HepG2 (cell line): Measurements from ENCODE around the gene PRKG1. TPM values are rescaled to one million over a fixed set of nuclear protein-coding genes. Genes with fewer than 3 reads are reported as not detected.

Source experiments
- ATAC-seq: fragments of 200-7000 bp; cut with Tn5 transposase; 3 replicates; pipeline ENCODE4 v1.9.1; 2020; ENCODE audit warnings: mild to moderate bottlenecking, moderate library complexity
- BruUV-seq: library from RNA; stranded (reverse); fragments of 400-500 nt; replicated peaks from 2 replicates; lab custom pipeline; 2021; lab: Mats Ljungman, UMichigan
- CTCF ChIA-PET: fragments of 300-600 bp; formaldehyde crosslinking; extraction: SDS; loops from one replicate; lab custom pipeline; 2021; ENCODE audit warnings: low total read pairs, inconsistent platforms, low intra/inter-chr PET ratio; lab: Yijun Ruan, JAX
- POLR2A ChIA-PET: fragments of 350-600 bp; sonication (Branson Sonifier 250); formaldehyde crosslinking; loops from one replicate; lab custom pipeline; 2020; ENCODE audit warnings: antibody characterized with exemption, inconsistent platforms; lab: Yijun Ruan, JAX
- DNase-seq: peaks from one replicate; pipeline ENCODE4 v3.0.0-alpha.2; 2015; ENCODE audit warnings: low spot score
- FAIRE-seq: peaks from 3 replicates; lab custom pipeline; 2011; peaks lifted over from hg19 to GRCh38; lab: Jason Lieb, UNC
- H2AFZ ChIP-seq: one replicate; pipeline ENCODE4 v1.6.1; 2011; ENCODE audit warnings: low read length, inconsistent platforms
- H3K27ac ChIP-seq: fragments of 300-600 bp; 3 replicates; pipeline ENCODE4 v1.8.0; 2011; ENCODE audit warnings: mixed run types, mild to moderate bottlenecking, mixed read lengths, low read length, inconsistent platforms; ENCODE audit not compliant: insufficient read depth; ENCODE audit errors: extremely low read length
- H3K27me3 ChIP-seq, 2 experiments: fragments of 200-600 bp in 1 of 2; 2 replicates in 1 of 2; 3 replicates in 1 of 2; pipeline versions ENCODE4 v1.6.0 to v1.8.0; 2011; ENCODE audit warnings: low read length in 2 of 2, mild to moderate bottlenecking in 2 of 2, moderate library complexity in 2 of 2, inconsistent platforms in 1 of 2; ENCODE audit not compliant: insufficient read depth in 2 of 2, control insufficient read depth in 1 of 2
- H3K36me3 ChIP-seq, 2 experiments: fragments of 200-600 bp in 1 of 2; replicated peaks in 1 of 2; 2 replicates in 1 of 2; 3 replicates in 1 of 2; pipeline versions ENCODE4 v1.5.1 to v1.8.0; 2011; ENCODE audit warnings: low read length in 2 of 2, inconsistent platforms in 1 of 2; ENCODE audit not compliant: insufficient read depth in 2 of 2, control insufficient read depth in 1 of 2
- H3K4me1 ChIP-seq: 2 replicates; pipeline ENCODE4 v1.5.1; 2012; ENCODE audit warnings: low read length, inconsistent platforms; ENCODE audit not compliant: insufficient read depth
- H3K4me2 ChIP-seq: 2 replicates; pipeline ENCODE4 v1.6.0; 2011; ENCODE audit warnings: low read depth, low read length, inconsistent platforms
- H3K4me3 ChIP-seq, 3 experiments: fragments of 200-600 bp in 1 of 3; sonication (generic), shearing (Covaris generic) in 1 of 3; replicated peaks in 1 of 3; 2 replicates each; pipeline ENCODE4 v1.5.1; 2011 to 2016; ENCODE audit warnings: low read length in 3 of 3, inconsistent platforms in 2 of 3, low read depth in 2 of 3, mild to moderate bottlenecking in 2 of 3, control low read depth in 1 of 3, mixed read lengths in 1 of 3; ENCODE audit not compliant: insufficient read depth in 1 of 3
- H3K79me2 ChIP-seq: one replicate; pipeline ENCODE4 v1.6.1; 2011; ENCODE audit warnings: low read length, inconsistent platforms; ENCODE audit not compliant: insufficient read depth
- H3K9ac ChIP-seq: 2 replicates; pipeline ENCODE4 v1.6.0; 2011; ENCODE audit warnings: mild to moderate bottlenecking, low read depth, low read length, inconsistent platforms; ENCODE audit not compliant: insufficient read depth
- H3K9me3 ChIP-seq: 2 replicates; pipeline ENCODE4 v1.5.1; 2012; ENCODE audit warnings: mild to moderate bottlenecking, low read length
- H4K20me1 ChIP-seq: 2 replicates; pipeline ENCODE4 v1.6.0; 2011; ENCODE audit warnings: inconsistent platforms, mild to moderate bottlenecking, low read length, moderate library complexity; ENCODE audit not compliant: insufficient read depth
- AKAP8 ChIP-seq: sonication (generic); formaldehyde crosslinking; IDR thresholded peaks from 2 replicates; pipeline ENCODE4 v1.5.1; 2020; ENCODE audit warnings: mild to moderate bottlenecking, missing genetic modification reagents
- ATF4 ChIP-seq, 2 experiments: fragments of 450-650 bp in 1 of 2; sonication (generic) in 1 of 2; formaldehyde crosslinking; IDR thresholded peaks; 2 replicates each; pipeline versions ENCODE4 v1.5.0 to v1.8.0; 2020 to 2022; ENCODE audit warnings: mild to moderate bottlenecking in 1 of 2, missing genetic modification reagents in 1 of 2
- ATM ChIP-seq: fragments of 450-650 bp; IDR thresholded peaks from 2 replicates; pipeline ENCODE4 v1.7.1; 2017; ENCODE audit warnings: mild to moderate bottlenecking, borderline replicate concordance
- CCDC6 ChIP-seq: sonication (generic); formaldehyde crosslinking; IDR thresholded peaks from 2 replicates; pipeline ENCODE4 v1.8.1; 2022; ENCODE audit warnings: mild to moderate bottlenecking, missing genetic modification reagents, moderate library complexity
- NFATC3 ChIP-seq: sonication (generic); formaldehyde crosslinking; IDR thresholded peaks from 2 replicates; pipeline ENCODE4 v1.5.1; 2020; ENCODE audit warnings: mild to moderate bottlenecking, missing genetic modification reagents
- NFIB ChIP-seq: sonication (generic); formaldehyde crosslinking; IDR thresholded peaks from 2 replicates; pipeline ENCODE4 v1.9.0; 2021; ENCODE audit warnings: missing genetic modification reagents, mild to moderate bottlenecking, borderline replicate concordance
- PAXIP1 ChIP-seq: sonication (generic); formaldehyde crosslinking; conservative IDR thresholded peaks from 2 replicates; pipeline ENCODE4 v1.4.0; 2020; ENCODE audit warnings: mild to moderate bottlenecking, missing genetic modification reagents, moderate library complexity
- TFDP1 ChIP-seq: IDR thresholded peaks from 2 replicates; pipeline ENCODE4 v1.6.1; 2016; ENCODE audit warnings: missing compliant biosample characterization, missing genetic modification reagents, borderline replicate concordance
- THAP8 ChIP-seq: sonication (generic); formaldehyde crosslinking; IDR thresholded peaks from 2 replicates; pipeline ENCODE4 v1.5.1; 2020; ENCODE audit warnings: missing genetic modification reagents, mild to moderate bottlenecking, borderline replicate concordance
- ZFP41 ChIP-seq: sonication (generic); formaldehyde crosslinking; IDR thresholded peaks from 2 replicates; pipeline ENCODE4 v1.4.0; 2020; ENCODE audit warnings: mild to moderate bottlenecking, missing genetic modification reagents, borderline replicate concordance
- ZNF326 ChIP-seq: sonication (generic); formaldehyde crosslinking; IDR thresholded peaks from 2 replicates; pipeline ENCODE4 v1.4.0; 2020; ENCODE audit warnings: missing genetic modification reagents, borderline replicate concordance
- ZNF335 ChIP-seq: sonication (generic); formaldehyde crosslinking; IDR thresholded peaks from 2 replicates; pipeline ENCODE4 v1.4.0; 2020; ENCODE audit warnings: missing genetic modification reagents
- ZNF589 ChIP-seq: sonication (generic); formaldehyde crosslinking; conservative IDR thresholded peaks from 2 replicates; pipeline ENCODE4 v1.8.0; 2022; ENCODE audit warnings: mild to moderate bottlenecking, moderate library complexity, missing genetic modification reagents
- ZSCAN12 ChIP-seq: sonication (generic); formaldehyde crosslinking; IDR thresholded peaks from 2 replicates; pipeline ENCODE4 v1.9.0; 2021; ENCODE audit warnings: mild to moderate bottlenecking, missing genetic modification reagents
- ZSCAN31 ChIP-seq: sonication (generic); formaldehyde crosslinking; IDR thresholded peaks from 2 replicates; pipeline ENCODE4 v1.5.0; 2020; ENCODE audit warnings: low read depth, mild to moderate bottlenecking, missing genetic modification reagents
- WGBS: methylation state at CpG from one replicate; pipeline ENCODE4 v1.1.6; 2017; ENCODE audit warnings: low lambda C conversion rate; 5-methylcytosine and 5-hydroxymethylcytosine counted together
- in situ Hi-C: cut with HindIII; loops from 2 replicates; pipeline ENCODE4 v1.10.0; 2017; ENCODE audit warnings: low pct_unique_long_range_greater_than_20kb; ENCODE audit not compliant: extremely low pct_ligation_motif_present
- intact Hi-C: fragments of 100-400 bp; cut with micrococcal nuclease; formaldehyde crosslinking; loops from one replicate; pipeline ENCODE4 v1.10.0; 2022; ENCODE audit not compliant: unreplicated experiment
- polyA plus RNA-seq, 8 experiments: library from polyadenylated mRNA; depleted of rRNA in 3 of 8; stranded (reverse) in 7 of 8; unstranded in 1 of 8; fragments of >200 nt; fragmentation: Illumina TruSeq in 4 of 8; extraction: Trizol in 4 of 8; gene quantifications; 2 replicates each; pipeline versions ENCODE4 v1.2.1 to v1.2.3, GENCODE V29; 2011 to 2016; ENCODE audit warnings: low read depth in 4 of 8, missing spikeins in 1 of 8, mixed read lengths in 1 of 8; ENCODE audit not compliant: insufficient read depth in 1 of 8
- total RNA-seq, 5 experiments: library from RNA; depleted of rRNA; stranded (reverse); fragments of >200 nt; fragmentation: Illumina TruSeq; extraction: Trizol; gene quantifications; 2 replicates each; pipeline ENCODE4 v1.2.3, GENCODE V29; 2016; ENCODE audit warnings: low read depth in 1 of 5

The PRKG1 gene
- total and polyA plus RNA-seq, 2 of the 13 experiments (the other 11 are each of a cell fraction or from before 2014, with no cell fraction given) = 0.01 TPM; not detected in 1

GRCh38 chr10:51201947-51202346, 127.7 kb downstream of the PRKG1 start:
- ChIA-PET CTCF (no interaction called here), POLR2A (no interaction called here)
- H3K27me3 ChIP-seq = no peaks in the 10 kb centered on the region
- no peak overlapping the region for H3K4me2 ChIP-seq
- no peaks in the 10 kb centered on the region for H3K9me3 ChIP-seq
- H3K79me2 ChIP-seq = no peaks in the 10 kb centered on the region
- no peak overlapping the region for H3K9ac ChIP-seq
- H3K36me3 ChIP-seq = no peaks in the 10 kb centered on the region
- no peaks in the 10 kb centered on the region for H3K4me1 ChIP-seq
- 0% methylated on average over 1 of the region's 1 CpG for WGBS
- FAIRE-seq (no peak), ATAC-seq (no peak), DNase-seq (no peak)
- BruUV-seq = no TSS peak
- no peak overlapping the region for H3K4me3 ChIP-seq
- in situ Hi-C loops = no loop called here
- no peak overlapping the region for H3K27ac ChIP-seq
- H4K20me1 ChIP-seq = no peaks in the 10 kb centered on the region
- intact Hi-C loops = loop anchor here (5.0 kb wide), 1 partner anchor 620 kb away; no protein-coding TSS in a partner anchor
- no peak overlapping the region for H2AFZ ChIP-seq
- TF ChIP-seq NFATC3 (CRISPR knock-in tag) (no peak), ZSCAN31 (CRISPR knock-in tag) (no peak), TFDP1 (CRISPR knock-in tag) (no peak), NFIB (no peak), CCDC6 (CRISPR knock-in tag) (no peak), THAP8 (CRISPR knock-in tag) (no peak), ATM (no peak), ZNF326 (CRISPR knock-in tag) (no peak), PAXIP1 (CRISPR knock-in tag) (no peak), ZNF335 (CRISPR knock-in tag) (no peak), AKAP8 (no peak), ZFP41 (CRISPR knock-in tag) (no peak), ZSCAN12 (CRISPR knock-in tag) (no peak), ATF4 (CRISPR knock-in tag; IDR thresholded peaks at IDR 0.05) (no peak), ZNF589 (CRISPR knock-in tag) (no peak)
